A549 (cell line): ENCODE results near the gene ZNF469. TPM values are rescaled to one million over a fixed set of nuclear protein-coding genes. Genes with fewer than 3 reads are reported as not detected.

ENCODE experiments used
- ATAC-seq, 2 experiments: fragments of 200-7000 bp in 1 of 2; fragments of >200 bp in 1 of 2; cut with Nextera tagmentation in 1 of 2; cut with Tn5 transposase in 1 of 2; 3 replicates each; pipeline versions ENCODE4 v1.8.0 to v1.9.1; 2018 to 2020; ENCODE audit warnings: mild to moderate bottlenecking in 1 of 2, moderate library complexity in 1 of 2
- CTCF ChIA-PET: fragments of 300-600 bp; sonication (Branson Sonifier 250); formaldehyde crosslinking; extraction: SDS; loops from one replicate; lab custom pipeline; 2021; ENCODE audit warnings: antibody characterized with exemption, inconsistent platforms; lab: Yijun Ruan, JAX
- POLR2A ChIA-PET: fragments of 350-600 bp; formaldehyde crosslinking; extraction: SDS; loops from one replicate; lab custom pipeline; 2021; ENCODE audit warnings: antibody characterized with exemption, inconsistent platforms; lab: Yijun Ruan, JAX
- DNase-seq, 2 experiments: peaks; one replicate each; pipeline versions ENCODE4 v3.0.0 to v3.0.0-alpha.2; 2011 to 2016; ENCODE audit warnings: low read depth in 1 of 2, low spot score in 1 of 2
- FAIRE-seq: peaks from 2 replicates; lab custom pipeline; 2011; peaks lifted over from hg19 to GRCh38; lab: Jason Lieb, UNC
- H3K27ac ChIP-seq, 2 experiments: fragments of >200 bp; sonication (Bioruptor Twin); formaldehyde crosslinking; 3 replicates each; pipeline ENCODE4 v1.5.1; 2016 to 2017
- H3K4me1 ChIP-seq: fragments of >200 bp; sonication (Bioruptor Twin); formaldehyde crosslinking; 3 replicates; pipeline ENCODE4 v1.6.1; 2016
- H3K4me2 ChIP-seq: fragments of >200 bp; sonication (Bioruptor Twin); formaldehyde crosslinking; 3 replicates; pipeline ENCODE4 v1.6.1; 2016
- H3K4me3 ChIP-seq: fragments of >200 bp; sonication (Bioruptor Twin); formaldehyde crosslinking; 3 replicates; pipeline ENCODE4 v1.5.1; 2016
- H3K9me3 ChIP-seq: fragments of >200 bp; sonication (Bioruptor Twin); formaldehyde crosslinking; 3 replicates; pipeline ENCODE4 v1.6.1; 2016
- BHLHE40 ChIP-seq: IDR thresholded peaks from 2 replicates; pipeline ENCODE4 v1.6.1; 2012; ENCODE audit warnings: low read depth, low read length, inconsistent platforms
- CBX2 ChIP-seq: fragments of 200-600 bp; sonication (generic); IDR thresholded peaks from 2 replicates; pipeline ENCODE4 v1.6.1; 2016; ENCODE audit warnings: low read depth, mild to moderate bottlenecking, borderline replicate concordance
- CBX8 ChIP-seq: fragments of 200-600 bp; sonication (generic); IDR thresholded peaks from 2 replicates; pipeline ENCODE4 v1.6.1; 2016
- CEBPB ChIP-seq, 2 experiments: fragments of >200 bp in 1 of 2; sonication (Bioruptor Twin) in 1 of 2; formaldehyde crosslinking in 1 of 2; IDR thresholded peaks; 2 replicates each; pipeline ENCODE4 v1.6.1; 2012 to 2016
- CHD2 ChIP-seq: fragments of 150-350 bp; IDR thresholded peaks from 2 replicates; pipeline ENCODE4 v1.6.1; 2014; ENCODE audit warnings: low read length; ENCODE audit not compliant: partially characterized antibody
- CHD4 ChIP-seq: fragments of 200-600 bp; sonication (generic); IDR thresholded peaks from 2 replicates; pipeline ENCODE4 v1.6.1; 2016; ENCODE audit warnings: antibody characterized with exemption, mild to moderate bottlenecking, borderline replicate concordance
- EP300 ChIP-seq, 2 experiments: fragments of >200 bp; sonication (Bioruptor Twin); formaldehyde crosslinking; IDR thresholded peaks; 2 replicates in 1 of 2; 3 replicates in 1 of 2; pipeline ENCODE4 v1.6.1; 2016 to 2017
- ESRRA ChIP-seq: fragments of 150-350 bp; IDR thresholded peaks from 2 replicates; pipeline ENCODE4 v1.6.1; 2014; ENCODE audit warnings: mild to moderate bottlenecking, low read length, borderline replicate concordance
- FOSL2 ChIP-seq, 2 experiments: fragments of 450-650 bp in 1 of 2; fragments of >200 bp in 1 of 2; sonication (Bioruptor Twin) in 1 of 2; formaldehyde crosslinking; IDR thresholded peaks; 2 replicates each; pipeline versions ENCODE4 v1.5.0 to v1.6.1; 2016 to 2020; ENCODE audit warnings: mild to moderate bottlenecking in 1 of 2, moderate library complexity in 1 of 2
- FOXS1 ChIP-seq: fragments of 250-450 bp; sonication (Bioruptor Pico); IDR thresholded peaks from 2 replicates; pipeline ENCODE4 v1.5.0; 2020; ENCODE audit warnings: mild to moderate bottlenecking, moderate library complexity
- HDAC2 ChIP-seq: fragments of 200-600 bp; sonication (generic); IDR thresholded peaks from 2 replicates; pipeline ENCODE4 v1.6.1; 2016
- HOXB13 ChIP-seq: fragments of 250-450 bp; sonication (Bioruptor Pico); IDR thresholded peaks from 2 replicates; pipeline ENCODE4 v1.5.0; 2020; ENCODE audit warnings: low read depth, mild to moderate bottlenecking, moderate library complexity
- JUN ChIP-seq, 2 experiments: fragments of >200 bp; sonication (Bioruptor Twin); formaldehyde crosslinking; IDR thresholded peaks; 2 replicates in 1 of 2; 3 replicates in 1 of 2; pipeline ENCODE4 v1.6.1; 2016 to 2017
- KDM5A ChIP-seq: fragments of 200-600 bp; sonication (generic); IDR thresholded peaks from 2 replicates; pipeline ENCODE4 v1.6.1; 2016; ENCODE audit warnings: antibody characterized with exemption, mild to moderate bottlenecking
- MAFK ChIP-seq: fragments of 450-650 bp; IDR thresholded peaks from 2 replicates; pipeline ENCODE4 v1.6.1; 2014; ENCODE audit not compliant: partially characterized antibody
- NPAS2 ChIP-seq: fragments of 250-450 bp; sonication (Bioruptor Pico); IDR thresholded peaks from 2 replicates; pipeline ENCODE4 v1.8.0; 2022; ENCODE audit warnings: mild to moderate bottlenecking, moderate library complexity, borderline replicate concordance
- NR3C1 ChIP-seq: fragments of >200 bp; sonication (Bioruptor Twin); formaldehyde crosslinking; IDR thresholded peaks from 3 replicates; pipeline ENCODE4 v1.6.1; 2017
- PHF8 ChIP-seq: fragments of 200-600 bp; sonication (generic); IDR thresholded peaks from 2 replicates; pipeline ENCODE4 v1.6.1; 2016; ENCODE audit warnings: low read depth, mild to moderate bottlenecking, antibody characterized with exemption, moderate library complexity, borderline replicate concordance
- POLR2AphosphoS2 ChIP-seq: conservative IDR thresholded peaks from 2 replicates; pipeline ENCODE4 v1.6.1; 2012; ENCODE audit warnings: low read length, improper control_type of control experiment, inconsistent platforms
- RCOR1 ChIP-seq: fragments of 150-350 bp; IDR thresholded peaks from 2 replicates; pipeline ENCODE4 v1.6.1; 2014; ENCODE audit warnings: antibody characterized with exemption, low read length, low read depth
- SREBF2 ChIP-seq: fragments of 450-650 bp; IDR thresholded peaks from 2 replicates; pipeline ENCODE4 v1.6.1; 2014; ENCODE audit warnings: mild to moderate bottlenecking, moderate library complexity
- TFCP2L1 ChIP-seq: fragments of 250-450 bp; sonication (Bioruptor Pico); IDR thresholded peaks from 2 replicates; pipeline ENCODE4 v1.5.0; 2021; ENCODE audit warnings: mild to moderate bottlenecking
- TP53 ChIP-seq: fragments of 250-450 bp; sonication (Bioruptor Pico); IDR thresholded peaks from 2 replicates; pipeline ENCODE4 v1.5.0; 2021; ENCODE audit warnings: mild to moderate bottlenecking, moderate library complexity
- ZC3H11A ChIP-seq: fragments of 450-650 bp; IDR thresholded peaks from 2 replicates; pipeline ENCODE4 v1.6.1; 2014; ENCODE audit warnings: antibody characterized with exemption, mild to moderate bottlenecking
- ZSCAN20 ChIP-seq: fragments of 250-450 bp; sonication (Bioruptor Pico); IDR thresholded peaks from 2 replicates; pipeline ENCODE4 v1.8.0; 2022; ENCODE audit warnings: mild to moderate bottlenecking, moderate library complexity
- WGBS: methylation state at CpG from one replicate; pipeline ENCODE4 v1.1.6; 2017; ENCODE audit errors: missing lambda C conversion rate; 5-methylcytosine and 5-hydroxymethylcytosine counted together
- polyA plus RNA-seq, 4 experiments: library from polyadenylated mRNA; depleted of rRNA in 3 of 4; stranded (reverse); fragments of >200 nt; fragmentation: RNase III in 1 of 4; extraction: RNeasy Plus Mini Kit Qiagen cat#74134 plus additional on column Dnase treatment in 1 of 4; gene quantifications; 2 replicates in 3 of 4; 3 replicates in 1 of 4; pipeline ENCODE4 v1.2.3, GENCODE V29; 2011 to 2017
- TF ChIP-seq, protein P1 (sequence below): fragments of >200 bp; sonication (Bioruptor Twin); formaldehyde crosslinking; IDR thresholded peaks from 2 replicates; pipeline ENCODE4 v1.6.1; 2016
- TF ChIP-seq, protein P2 (sequence below): fragments of 150-350 bp; IDR thresholded peaks from 2 replicates; pipeline ENCODE4 v1.6.1; 2014; ENCODE audit warnings: low read depth, mild to moderate bottlenecking, low read length
- TF ChIP-seq, protein P3 (sequence below): IDR thresholded peaks from 2 replicates; pipeline ENCODE4 v1.6.1; 2012
- TF ChIP-seq, protein P4 (sequence below): fragments of >200 bp; sonication (Bioruptor Twin); formaldehyde crosslinking; IDR thresholded peaks from 3 replicates; pipeline ENCODE4 v1.6.1; 2016
- TF ChIP-seq, protein P5 (sequence below): fragments of 250-450 bp; sonication (Bioruptor Pico); IDR thresholded peaks from 2 replicates; pipeline ENCODE4 v1.5.0; 2020; ENCODE audit warnings: low read depth, mild to moderate bottlenecking, moderate library complexity
- TF ChIP-seq, protein P6 (sequence below): IDR thresholded peaks from 2 replicates; pipeline ENCODE4 v1.6.1; 2012; ENCODE audit warnings: low read depth, borderline replicate concordance

Gene ZNF469
- polyA plus RNA-seq, 2 of the 4 experiments (the other 2 are of a cell fraction) = 0.47 to 4.4 TPM

DNA sequence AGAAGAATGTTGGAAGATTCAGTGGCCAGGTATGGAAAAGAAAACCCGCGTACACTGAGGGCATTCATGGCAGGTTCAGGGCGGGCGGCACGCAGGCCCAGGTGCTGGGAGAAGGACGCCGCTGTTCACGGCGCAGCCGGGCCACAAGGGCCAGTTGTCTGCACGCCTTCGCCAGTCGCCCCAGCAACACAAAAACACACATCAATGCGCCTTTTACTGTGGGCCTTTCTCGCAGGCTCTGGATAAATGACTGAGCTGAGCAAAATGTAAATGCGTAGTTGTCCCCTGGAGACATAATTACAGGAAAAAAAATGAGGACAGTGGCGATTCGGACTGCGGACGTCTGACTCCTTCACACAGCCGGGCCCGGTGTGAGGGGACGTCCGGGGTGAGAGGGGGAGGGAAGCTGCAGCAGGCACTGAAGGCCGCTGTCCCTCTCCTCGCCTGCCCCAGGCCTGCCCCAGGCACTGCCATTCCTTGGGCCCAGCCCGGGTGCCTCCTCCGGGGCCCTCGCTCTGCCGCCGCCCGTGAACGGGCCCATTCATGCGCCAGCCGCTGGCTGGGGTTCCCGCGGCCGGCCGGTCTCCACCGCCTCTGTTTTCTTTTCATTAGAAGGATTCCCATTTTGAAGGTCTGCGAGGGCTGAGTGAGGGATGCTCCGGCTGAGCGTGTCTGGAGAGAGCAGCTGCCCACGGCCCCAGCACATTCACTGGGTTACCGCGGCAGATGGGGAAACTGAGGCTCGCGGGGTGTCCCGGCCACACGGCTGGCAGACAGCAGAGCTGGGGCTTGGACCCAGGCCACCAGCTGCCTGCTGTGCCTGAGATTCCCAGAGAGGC, 6.5 kb upstream of the ZNF469 start:
- no peak for DNase-seq
- no peak overlapping the region for H3K4me3 ChIP-seq
- peaks cover 10% of the 10 kb centered on the region; the same call in 1 of the 3 replicates for H3K4me1 ChIP-seq
- no peak for TF ChIP-seq RCOR1
- no peak for TF ChIP-seq JUN (IDR thresholded peaks at IDR 0.05)
- no peak for TF ChIP-seq HDAC2
- TF ChIP-seq BHLHE40 = no peak
- no peak for TF ChIP-seq POLR2AphosphoS2
- TF ChIP-seq, protein P1, sequence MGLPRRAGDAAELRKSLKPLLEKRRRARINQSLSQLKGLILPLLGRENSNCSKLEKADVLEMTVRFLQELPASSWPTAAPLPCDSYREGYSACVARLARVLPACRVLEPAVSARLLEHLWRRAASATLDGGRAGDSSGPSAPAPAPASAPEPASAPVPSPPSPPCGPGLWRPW = no peak
- no peak for TF ChIP-seq EP300 (IDR thresholded peaks at IDR 0.05)
- TF ChIP-seq, protein P2, sequence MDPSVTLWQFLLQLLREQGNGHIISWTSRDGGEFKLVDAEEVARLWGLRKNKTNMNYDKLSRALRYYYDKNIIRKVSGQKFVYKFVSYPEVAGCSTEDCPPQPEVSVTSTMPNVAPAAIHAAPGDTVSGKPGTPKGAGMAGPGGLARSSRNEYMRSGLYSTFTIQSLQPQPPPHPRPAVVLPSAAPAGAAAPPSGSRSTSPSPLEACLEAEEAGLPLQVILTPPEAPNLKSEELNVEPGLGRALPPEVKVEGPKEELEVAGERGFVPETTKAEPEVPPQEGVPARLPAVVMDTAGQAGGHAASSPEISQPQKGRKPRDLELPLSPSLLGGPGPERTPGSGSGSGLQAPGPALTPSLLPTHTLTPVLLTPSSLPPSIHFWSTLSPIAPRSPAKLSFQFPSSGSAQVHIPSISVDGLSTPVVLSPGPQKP = no peak
- TF ChIP-seq NR3C1 = no peak
- no peak for TF ChIP-seq MAFK
- no peak for TF ChIP-seq SREBF2
- TF ChIP-seq, protein P3, sequence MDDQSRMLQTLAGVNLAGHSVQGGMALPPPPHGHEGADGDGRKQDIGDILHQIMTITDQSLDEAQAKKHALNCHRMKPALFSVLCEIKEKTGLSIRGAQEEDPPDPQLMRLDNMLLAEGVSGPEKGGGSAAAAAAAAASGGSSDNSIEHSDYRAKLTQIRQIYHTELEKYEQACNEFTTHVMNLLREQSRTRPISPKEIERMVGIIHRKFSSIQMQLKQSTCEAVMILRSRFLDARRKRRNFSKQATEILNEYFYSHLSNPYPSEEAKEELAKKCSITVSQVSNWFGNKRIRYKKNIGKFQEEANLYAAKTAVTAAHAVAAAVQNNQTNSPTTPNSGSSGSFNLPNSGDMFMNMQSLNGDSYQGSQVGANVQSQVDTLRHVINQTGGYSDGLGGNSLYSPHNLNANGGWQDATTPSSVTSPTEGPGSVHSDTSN = no peak
- no peak for TF ChIP-seq CBX2
- TF ChIP-seq, protein P4, sequence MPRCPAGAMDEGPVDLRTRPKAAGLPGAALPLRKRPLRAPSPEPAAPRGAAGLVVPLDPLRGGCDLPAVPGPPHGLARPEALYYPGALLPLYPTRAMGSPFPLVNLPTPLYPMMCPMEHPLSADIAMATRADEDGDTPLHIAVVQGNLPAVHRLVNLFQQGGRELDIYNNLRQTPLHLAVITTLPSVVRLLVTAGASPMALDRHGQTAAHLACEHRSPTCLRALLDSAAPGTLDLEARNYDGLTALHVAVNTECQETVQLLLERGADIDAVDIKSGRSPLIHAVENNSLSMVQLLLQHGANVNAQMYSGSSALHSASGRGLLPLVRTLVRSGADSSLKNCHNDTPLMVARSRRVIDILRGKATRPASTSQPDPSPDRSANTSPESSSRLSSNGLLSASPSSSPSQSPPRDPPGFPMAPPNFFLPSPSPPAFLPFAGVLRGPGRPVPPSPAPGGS = no peak
- TF ChIP-seq, protein P5, sequence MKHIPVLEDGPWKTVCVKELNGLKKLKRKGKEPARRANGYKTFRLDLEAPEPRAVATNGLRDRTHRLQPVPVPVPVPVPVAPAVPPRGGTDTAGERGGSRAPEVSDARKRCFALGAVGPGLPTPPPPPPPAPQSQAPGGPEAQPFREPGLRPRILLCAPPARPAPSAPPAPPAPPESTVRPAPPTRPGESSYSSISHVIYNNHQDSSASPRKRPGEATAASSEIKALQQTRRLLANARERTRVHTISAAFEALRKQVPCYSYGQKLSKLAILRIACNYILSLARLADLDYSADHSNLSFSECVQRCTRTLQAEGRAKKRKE (CRISPR knock-in tag) = no peak
- no peak for TF ChIP-seq TP53 (CRISPR knock-in tag)
- no peak for TF ChIP-seq ZC3H11A
- TF ChIP-seq TFCP2L1 = no peak
- ATAC-seq = no peak; a peak in 1 of 6 replicates
- peaks cover 7% of the 10 kb centered on the region; the same call in 1 of the 3 replicates for H3K9me3 ChIP-seq
- CTCF ChIA-PET = interaction anchor here (1.1 kb wide), 1 partner anchor 65 kb away, joined by 3 read pairs; no protein-coding TSS in a partner anchor
- POLR2A ChIA-PET = no interaction called here
- H3K27ac ChIP-seq = peak overlapping the region in 1 of 2 experiments; percentile 75; a peak in 3 of 6 replicates
- no peak overlapping the region for H3K4me2 ChIP-seq
- no peak for FAIRE-seq
- WGBS = 92% methylated on average over 46 of the region's 50 CpGs

DNA sequence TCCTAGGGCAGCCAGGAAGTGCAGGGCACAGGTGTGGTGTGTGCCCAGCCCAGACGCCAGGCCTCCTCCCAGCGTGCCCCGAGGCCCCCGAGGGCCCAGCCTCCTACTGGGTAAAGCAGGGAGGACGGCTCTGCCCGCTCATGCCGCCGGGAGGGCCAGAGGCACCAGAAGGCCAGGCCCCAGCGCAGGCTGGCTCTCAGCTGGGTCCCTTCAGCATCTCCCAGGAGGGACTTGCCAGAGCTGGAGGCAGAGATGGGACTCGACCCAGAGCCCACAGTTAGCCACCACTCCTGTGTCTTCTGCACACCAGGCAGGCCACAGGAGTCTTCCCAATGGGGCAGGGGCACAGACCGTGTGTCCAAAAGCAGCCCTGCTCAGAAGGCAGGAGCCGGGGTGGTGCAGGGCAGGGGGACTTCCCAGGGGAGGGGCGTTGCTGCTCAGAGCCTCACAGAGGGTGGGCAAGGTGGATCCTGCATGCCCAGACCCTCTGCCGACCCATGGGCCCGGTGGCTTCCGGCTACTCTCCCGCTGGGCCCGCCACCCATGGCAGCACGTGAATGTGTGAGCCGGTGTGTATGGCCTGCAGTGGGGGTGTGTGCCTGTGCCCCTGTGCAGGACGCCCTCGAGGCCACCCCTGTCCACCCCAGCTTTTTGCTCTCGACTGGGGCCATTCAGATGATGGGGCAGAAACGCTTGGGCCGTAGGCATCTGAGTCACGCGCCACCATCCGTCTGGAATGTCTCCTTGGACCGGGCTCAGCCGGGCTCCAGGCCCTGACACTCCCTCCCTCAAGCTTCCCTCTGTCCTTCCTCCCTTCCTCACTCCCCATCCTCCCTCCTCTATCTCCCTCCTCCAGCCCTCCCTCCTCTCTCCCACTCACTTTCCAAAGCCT, 5.7 kb upstream of the ZNF469 start:
- DNase-seq (peak in 1 of 2 experiments; percentile 38), ATAC-seq (peak in 1 of 2 experiments; percentile 51; a peak in 3 of 6 replicates), FAIRE-seq (no peak)
- Histone ChIP-seq H3K27ac (peak overlapping the region in 1 of 2 experiments; percentile 75; a peak in 3 of 6 replicates), H3K4me2 (no peak overlapping the region), H3K4me1 (peaks cover 17% of the 10 kb centered on the region), H3K4me3 (no peak overlapping the region), H3K9me3 (peaks cover 3% of the 10 kb centered on the region; the same call in 1 of the 3 replicates)
- ChIA-PET POLR2A (no interaction called here), CTCF (interaction anchor here (0.5 to 1.9 kb wide), 4 partner anchors 30 to 182 kb away, joined by 3 to 4 read pairs (median 3); no protein-coding TSS in a partner anchor)
- WGBS = 64% methylated on average over 10 of the region's 30 CpGs
- no peak for TF ChIP-seq CHD4
- TF ChIP-seq FOXS1 (CRISPR knock-in tag) = no peak
- no peak for TF ChIP-seq KDM5A
- TF ChIP-seq, protein P6, sequence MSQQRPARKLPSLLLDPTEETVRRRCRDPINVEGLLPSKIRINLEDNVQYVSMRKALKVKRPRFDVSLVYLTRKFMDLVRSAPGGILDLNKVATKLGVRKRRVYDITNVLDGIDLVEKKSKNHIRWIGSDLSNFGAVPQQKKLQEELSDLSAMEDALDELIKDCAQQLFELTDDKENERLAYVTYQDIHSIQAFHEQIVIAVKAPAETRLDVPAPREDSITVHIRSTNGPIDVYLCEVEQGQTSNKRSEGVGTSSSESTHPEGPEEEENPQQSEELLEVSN = no peak
- no peak for TF ChIP-seq ESRRA
- TF ChIP-seq PHF8 = no peak
- no peak for TF ChIP-seq POLR2AphosphoS2
- TF ChIP-seq NPAS2 = no peak
- TF ChIP-seq MAFK = no peak
- TF ChIP-seq FOSL2 (IDR thresholded peaks at IDR 0.05) = no peak
- no peak for TF ChIP-seq FOSL2 (CRISPR knock-in tag; IDR thresholded peaks at IDR 0.05)
- TF ChIP-seq CHD2 = no peak
- TF ChIP-seq ZSCAN20 (CRISPR knock-in tag) = no peak
- TF ChIP-seq CBX8 = no peak
- TF ChIP-seq TP53 (CRISPR knock-in tag) = no peak
- TF ChIP-seq CEBPB (IDR thresholded peaks at IDR 0.05) = no peak
- no peak for TF ChIP-seq HDAC2
- no peak for TF ChIP-seq HOXB13 (CRISPR knock-in tag)
